HEK293 (cell line): ENCODE measurements around the gene KCNIP2.

Source experiments
- HIC1 ChIP-seq: fragments of 450-650 bp; formaldehyde crosslinking; IDR thresholded peaks from 2 replicates; pipeline ENCODE4 v1.5.1; 2016; ENCODE audit warnings: missing biosample characterization, missing genetic modification characterization
- PRDM1 ChIP-seq: fragments of 450-650 bp; formaldehyde crosslinking; IDR thresholded peaks from 2 replicates; pipeline ENCODE4; 2016; ENCODE audit warnings: missing biosample characterization, missing genetic modification characterization
- ZBTB17 ChIP-seq: fragments of 450-650 bp; formaldehyde crosslinking; IDR thresholded peaks from 2 replicates; pipeline ENCODE4 v1.5.1; 2016; ENCODE audit warnings: missing biosample characterization, missing genetic modification characterization
- ZFP69B ChIP-seq: fragments of 450-650 bp; formaldehyde crosslinking; IDR thresholded peaks from 2 replicates; pipeline ENCODE4 v1.5.1; 2016; ENCODE audit warnings: missing biosample characterization, missing genetic modification characterization
- ZNF148 ChIP-seq: fragments of 450-650 bp; formaldehyde crosslinking; IDR thresholded peaks from 2 replicates; pipeline ENCODE4 v1.5.0; 2017; ENCODE audit warnings: missing biosample characterization, missing genetic modification characterization, borderline replicate concordance
- ZNF24 ChIP-seq: fragments of 450-650 bp; formaldehyde crosslinking; IDR thresholded peaks from 2 replicates; pipeline ENCODE4 v1.5.1; 2016; ENCODE audit warnings: missing biosample characterization, missing genetic modification characterization
- ZNF266 ChIP-seq: fragments of 450-650 bp; formaldehyde crosslinking; IDR thresholded peaks from 2 replicates; pipeline ENCODE4 v1.5.1; 2016; ENCODE audit warnings: missing biosample characterization, missing genetic modification characterization, low read depth
- ZNF366 ChIP-seq: fragments of 450-650 bp; formaldehyde crosslinking; conservative IDR thresholded peaks from 2 replicates; pipeline ENCODE4 v1.5.1; 2016; ENCODE audit warnings: missing biosample characterization, missing genetic modification characterization
- ZNF404 ChIP-seq: fragments of 450-650 bp; formaldehyde crosslinking; IDR thresholded peaks from 2 replicates; pipeline ENCODE4 v1.5.1; 2017; ENCODE audit warnings: missing biosample characterization, missing genetic modification characterization
- ZNF473 ChIP-seq: fragments of 450-650 bp; formaldehyde crosslinking; IDR thresholded peaks from 2 replicates; pipeline ENCODE4 v1.5.1; 2017; ENCODE audit warnings: missing biosample characterization, missing genetic modification characterization
- ZNF513 ChIP-seq: fragments of 450-650 bp; IDR thresholded peaks from 2 replicates; pipeline ENCODE4 v1.5.1; 2018; ENCODE audit warnings: missing biosample characterization, missing genetic modification characterization
- ZNF571 ChIP-seq: fragments of 450-650 bp; formaldehyde crosslinking; IDR thresholded peaks from 2 replicates; pipeline ENCODE4 v1.5.0; 2017; ENCODE audit warnings: missing biosample characterization, missing genetic modification characterization
- ZNF623 ChIP-seq: fragments of 450-650 bp; formaldehyde crosslinking; IDR thresholded peaks from 2 replicates; pipeline ENCODE4 v1.5.1; 2016; ENCODE audit warnings: missing biosample characterization, missing genetic modification characterization
- ZNF670 ChIP-seq: fragments of 450-650 bp; formaldehyde crosslinking; IDR thresholded peaks from 2 replicates; pipeline ENCODE4 v1.5.1; 2016; ENCODE audit warnings: missing biosample characterization, missing genetic modification characterization, low read depth
- ZNF707 ChIP-seq: fragments of 450-650 bp; formaldehyde crosslinking; IDR thresholded peaks from 2 replicates; pipeline ENCODE4 v1.5.1; 2016; ENCODE audit warnings: missing biosample characterization, missing genetic modification characterization
- ZNF785 ChIP-seq: fragments of 450-650 bp; formaldehyde crosslinking; IDR thresholded peaks from 2 replicates; pipeline ENCODE4 v1.5.1; 2016; ENCODE audit warnings: missing biosample characterization, missing genetic modification characterization
- ZSCAN30 ChIP-seq: fragments of 450-650 bp; IDR thresholded peaks from 2 replicates; pipeline ENCODE4 v1.5.1; 2018; ENCODE audit warnings: missing biosample characterization, mild to moderate bottlenecking, missing genetic modification characterization, moderate library complexity
- TF ChIP-seq, protein P1 (sequence below): fragments of 450-650 bp; formaldehyde crosslinking; conservative IDR thresholded peaks from 2 replicates; pipeline ENCODE4 v1.5.1; 2016; ENCODE audit warnings: low read depth, missing biosample characterization, missing genetic modification characterization
- TF ChIP-seq, protein P2 (sequence below): fragments of 450-650 bp; formaldehyde crosslinking; IDR thresholded peaks from 2 replicates; pipeline ENCODE4 v1.5.1; 2016; ENCODE audit warnings: missing biosample characterization, missing genetic modification characterization
- TF ChIP-seq, protein P3 (sequence below): fragments of 450-650 bp; formaldehyde crosslinking; IDR thresholded peaks from 2 replicates; pipeline ENCODE4 v1.5.1; 2016; ENCODE audit warnings: missing biosample characterization, missing genetic modification characterization

KCNIP2 gene

DNA sequence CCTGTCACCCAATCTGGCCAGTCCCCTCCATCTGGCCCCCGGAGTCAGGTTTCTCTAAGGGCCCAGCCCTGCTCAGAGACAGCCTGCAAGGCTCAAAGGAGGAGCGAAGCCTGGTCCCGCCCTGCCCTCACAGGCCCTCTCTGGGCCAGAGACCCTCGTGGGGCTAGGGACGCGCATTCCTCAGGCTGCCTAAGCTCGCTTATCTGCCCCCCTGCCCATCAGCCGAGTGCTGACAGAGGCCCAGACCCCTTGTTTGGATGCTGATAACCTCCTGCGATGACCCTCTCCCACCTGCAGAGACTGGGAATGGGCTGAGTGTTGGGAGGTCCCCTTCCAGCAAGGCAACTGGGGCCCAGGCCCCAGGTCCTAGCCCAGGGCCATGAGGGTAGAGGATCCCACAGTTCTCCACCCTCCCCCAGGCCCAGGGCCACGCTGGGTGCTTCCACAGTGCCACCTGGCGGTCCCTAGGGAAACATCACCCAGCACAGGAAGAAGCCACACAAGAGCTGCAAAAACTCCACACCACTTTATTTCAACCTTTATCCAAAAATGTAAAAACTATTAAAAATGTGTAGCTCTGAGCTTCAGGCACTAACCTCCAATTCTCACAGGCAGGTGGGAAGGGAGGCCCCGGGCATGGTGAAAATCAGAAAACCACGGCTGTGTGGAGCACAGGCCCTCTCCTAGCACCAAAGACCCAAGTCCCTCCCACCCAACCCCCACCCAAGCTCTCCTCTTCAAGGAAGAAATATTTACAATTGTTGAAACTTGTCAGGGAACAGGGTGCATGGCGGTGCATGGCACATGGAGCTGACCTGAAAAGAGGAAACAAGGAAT, 62.6 kb downstream of the KCNIP2 start (continued):
- TF ChIP-seq HIC1 (tag by site-specific recombination) (0 out of 2 replicates have a peak, but pooled peaks have one; percentile 7), ZNF623 (no peak), ZNF785 (tag by site-specific recombination) (no peak), ZNF148 (tag by site-specific recombination) (no peak), ZNF366 (tag by site-specific recombination) (no peak), PRDM1 (no peak), ZBTB17 (tag by site-specific recombination) (peak; percentile 55; the same call in 1 of the 2 replicates), ZSCAN30 (tag by site-specific recombination) (0 out of 2 replicates have a peak, but pooled peaks have one; percentile 43), ZNF266 (tag by site-specific recombination) (no peak), ZNF670 (tag by site-specific recombination) (no peak), ZNF24 (tag by site-specific recombination) (peak; percentile 50; the same call in 1 of the 2 replicates), ZFP69B (tag by site-specific recombination) (no peak), ZNF707 (tag by site-specific recombination) (no peak), ZNF404 (tag by site-specific recombination) (no peak), ZNF571 (tag by site-specific recombination) (no peak), ZNF513 (tag by site-specific recombination) (no peak), ZNF473 (no peak)
- TF ChIP-seq, protein P1, sequence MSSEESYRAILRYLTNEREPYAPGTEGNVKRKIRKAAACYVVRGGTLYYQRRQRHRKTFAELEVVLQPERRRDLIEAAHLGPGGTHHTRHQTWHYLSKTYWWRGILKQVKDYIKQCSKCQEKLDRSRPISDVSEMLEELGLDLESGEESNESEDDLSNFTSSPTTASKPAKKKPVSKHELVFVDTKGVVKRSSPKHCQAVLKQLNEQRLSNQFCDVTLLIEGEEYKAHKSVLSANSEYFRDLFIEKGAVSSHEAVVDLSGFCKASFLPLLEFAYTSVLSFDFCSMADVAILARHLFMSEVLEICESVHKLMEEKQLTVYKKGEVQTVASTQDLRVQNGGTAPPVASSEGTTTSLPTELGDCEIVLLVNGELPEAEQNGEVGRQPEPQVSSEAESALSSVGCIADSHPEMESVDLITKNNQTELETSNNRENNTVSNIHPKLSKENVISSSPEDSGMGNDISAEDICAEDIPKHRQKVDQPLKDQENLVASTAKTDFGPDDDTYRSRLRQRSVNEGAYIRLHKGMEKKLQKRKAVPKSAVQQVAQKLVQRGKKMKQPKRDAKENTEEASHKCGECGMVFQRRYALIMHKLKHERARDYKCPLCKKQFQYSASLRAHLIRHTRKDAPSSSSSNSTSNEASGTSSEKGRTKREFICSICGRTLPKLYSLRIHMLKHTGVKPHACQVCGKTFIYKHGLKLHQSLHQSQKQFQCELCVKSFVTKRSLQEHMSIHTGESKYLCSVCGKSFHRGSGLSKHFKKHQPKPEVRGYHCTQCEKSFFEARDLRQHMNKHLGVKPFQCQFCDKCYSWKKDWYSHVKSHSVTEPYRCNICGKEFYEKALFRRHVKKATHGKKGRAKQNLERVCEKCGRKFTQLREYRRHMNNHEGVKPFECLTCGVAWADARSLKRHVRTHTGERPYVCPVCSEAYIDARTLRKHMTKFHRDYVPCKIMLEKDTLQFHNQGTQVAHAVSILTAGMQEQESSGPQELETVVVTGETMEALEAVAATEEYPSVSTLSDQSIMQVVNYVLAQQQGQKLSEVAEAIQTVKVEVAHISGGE (tag by site-specific recombination) = no peak
- TF ChIP-seq, protein P2, sequence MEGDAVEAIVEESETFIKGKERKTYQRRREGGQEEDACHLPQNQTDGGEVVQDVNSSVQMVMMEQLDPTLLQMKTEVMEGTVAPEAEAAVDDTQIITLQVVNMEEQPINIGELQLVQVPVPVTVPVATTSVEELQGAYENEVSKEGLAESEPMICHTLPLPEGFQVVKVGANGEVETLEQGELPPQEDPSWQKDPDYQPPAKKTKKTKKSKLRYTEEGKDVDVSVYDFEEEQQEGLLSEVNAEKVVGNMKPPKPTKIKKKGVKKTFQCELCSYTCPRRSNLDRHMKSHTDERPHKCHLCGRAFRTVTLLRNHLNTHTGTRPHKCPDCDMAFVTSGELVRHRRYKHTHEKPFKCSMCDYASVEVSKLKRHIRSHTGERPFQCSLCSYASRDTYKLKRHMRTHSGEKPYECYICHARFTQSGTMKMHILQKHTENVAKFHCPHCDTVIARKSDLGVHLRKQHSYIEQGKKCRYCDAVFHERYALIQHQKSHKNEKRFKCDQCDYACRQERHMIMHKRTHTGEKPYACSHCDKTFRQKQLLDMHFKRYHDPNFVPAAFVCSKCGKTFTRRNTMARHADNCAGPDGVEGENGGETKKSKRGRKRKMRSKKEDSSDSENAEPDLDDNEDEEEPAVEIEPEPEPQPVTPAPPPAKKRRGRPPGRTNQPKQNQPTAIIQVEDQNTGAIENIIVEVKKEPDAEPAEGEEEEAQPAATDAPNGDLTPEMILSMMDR (tag by site-specific recombination) = peak; percentile 93
- TF ChIP-seq, protein P3, sequence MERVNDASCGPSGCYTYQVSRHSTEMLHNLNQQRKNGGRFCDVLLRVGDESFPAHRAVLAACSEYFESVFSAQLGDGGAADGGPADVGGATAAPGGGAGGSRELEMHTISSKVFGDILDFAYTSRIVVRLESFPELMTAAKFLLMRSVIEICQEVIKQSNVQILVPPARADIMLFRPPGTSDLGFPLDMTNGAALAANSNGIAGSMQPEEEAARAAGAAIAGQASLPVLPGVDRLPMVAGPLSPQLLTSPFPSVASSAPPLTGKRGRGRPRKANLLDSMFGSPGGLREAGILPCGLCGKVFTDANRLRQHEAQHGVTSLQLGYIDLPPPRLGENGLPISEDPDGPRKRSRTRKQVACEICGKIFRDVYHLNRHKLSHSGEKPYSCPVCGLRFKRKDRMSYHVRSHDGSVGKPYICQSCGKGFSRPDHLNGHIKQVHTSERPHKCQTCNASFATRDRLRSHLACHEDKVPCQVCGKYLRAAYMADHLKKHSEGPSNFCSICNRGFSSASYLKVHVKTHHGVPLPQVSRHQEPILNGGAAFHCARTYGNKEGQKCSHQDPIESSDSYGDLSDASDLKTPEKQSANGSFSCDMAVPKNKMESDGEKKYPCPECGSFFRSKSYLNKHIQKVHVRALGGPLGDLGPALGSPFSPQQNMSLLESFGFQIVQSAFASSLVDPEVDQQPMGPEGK = peak; percentile 81; the same call in 1 of the 2 replicates
